GM23338 (cell line): ENCODE measurements around the gene TMEM255B. TPM values are rescaled to one million over a fixed set of nuclear protein-coding genes. Genes with fewer than 3 reads are reported as not detected.

Source experiments
- ATAC-seq: fragments of 200-7000 bp; cut with Tn5 transposase; 3 replicates; pipeline ENCODE4 v1.9.1; 2020
- DNase-seq: peaks from one replicate; pipeline ENCODE4 v3.0.0-alpha.2; 2015; ENCODE audit warnings: low spot score
- H2AFZ ChIP-seq: fragments of 200-600 bp; sonication (generic); 2 replicates; pipeline ENCODE4 v1.8.0; 2016; ENCODE audit warnings: antibody characterized with exemption, mild to moderate bottlenecking, moderate library complexity
- H3F3A ChIP-seq: fragments of 200-600 bp; sonication (generic); replicated peaks from 2 replicates; pipeline ENCODE4 v1.8.0; 2017; ENCODE audit warnings: antibody characterized with exemption, mixed run types, low read depth
- H3K27ac ChIP-seq: fragments of 200-600 bp; sonication (generic); 2 replicates; pipeline ENCODE4 v1.6.1; 2016; ENCODE audit warnings: low read depth
- H3K27me3 ChIP-seq: fragments of 200-600 bp; sonication (generic); 2 replicates; pipeline ENCODE4 v1.8.0; 2016; ENCODE audit warnings: mild to moderate bottlenecking, mixed run types, moderate library complexity; ENCODE audit not compliant: insufficient read depth
- H3K36me3 ChIP-seq: fragments of 200-600 bp; sonication (generic); 2 replicates; pipeline ENCODE4 v1.8.0; 2016; ENCODE audit warnings: mild to moderate bottlenecking; ENCODE audit not compliant: insufficient read depth
- H3K4me1 ChIP-seq: fragments of 200-600 bp; sonication (generic); 2 replicates; pipeline ENCODE4 v1.8.0; 2016; ENCODE audit warnings: mild to moderate bottlenecking, moderate library complexity; ENCODE audit not compliant: insufficient read depth
- H3K4me2 ChIP-seq: fragments of 200-600 bp; sonication (generic); 2 replicates; pipeline ENCODE4 v1.7.1; 2017; ENCODE audit warnings: mixed run types
- H3K4me3 ChIP-seq: fragments of 200-600 bp; sonication (generic); 2 replicates; pipeline ENCODE4 v1.6.1; 2016; ENCODE audit warnings: mixed run types
- H3K79me2 ChIP-seq: fragments of 200-600 bp; sonication (generic); replicated peaks from 2 replicates; pipeline ENCODE4 v1.8.0; 2017; ENCODE audit warnings: mild to moderate bottlenecking; ENCODE audit not compliant: insufficient read depth
- H3K9me2 ChIP-seq: fragments of 200-600 bp; sonication (generic); 2 replicates; pipeline ENCODE4 v1.8.0; 2017; ENCODE audit not compliant: insufficient read depth
- H4K20me1 ChIP-seq: fragments of 200-600 bp; sonication (generic); replicated peaks from 2 replicates; pipeline ENCODE4 v1.8.0; 2017; ENCODE audit warnings: mild to moderate bottlenecking; ENCODE audit not compliant: insufficient read depth
- H3K27ac Mint-ChIP-seq: 2 replicates; pipeline ENCODE4 v1.8.0; 2020; ENCODE audit warnings: inconsistent platforms, mild to moderate bottlenecking, moderate library complexity, mixed read lengths
- H3K27me3 Mint-ChIP-seq: 3 replicates; pipeline ENCODE4 v1.8.0; 2022; ENCODE audit warnings: low read depth, mild to moderate bottlenecking, moderate library complexity, mixed read lengths, inconsistent platforms; ENCODE audit not compliant: insufficient read depth, poor library complexity
- H3K36me3 Mint-ChIP-seq: 3 replicates; pipeline ENCODE4 v1.8.0; 2021; ENCODE audit warnings: low read depth, mild to moderate bottlenecking, inconsistent platforms, moderate library complexity, mixed read lengths
- H3K4me1 Mint-ChIP-seq: 3 replicates; pipeline ENCODE4 v1.8.0; 2020; ENCODE audit warnings: mild to moderate bottlenecking, inconsistent platforms, mixed read lengths
- H3K4me3 Mint-ChIP-seq: 3 replicates; pipeline ENCODE4 v1.8.0; 2021; ENCODE audit warnings: moderate library complexity, mild to moderate bottlenecking, inconsistent platforms, mixed read lengths
- H3K9me3 Mint-ChIP-seq: 3 replicates; pipeline ENCODE4 v1.8.0; 2020; ENCODE audit warnings: moderate library complexity, mild to moderate bottlenecking, inconsistent platforms, mixed read lengths
- CTCF ChIP-seq, 2 experiments: fragments of 200-600 bp in 1 of 2; sonication (generic) in 1 of 2; conservative IDR thresholded peaks; 2 replicates each; pipeline versions ENCODE4 v1.5.1 to v1.6.1; 2016 to 2017; ENCODE audit warnings: antibody characterized with exemption in 2 of 2, low read depth in 2 of 2, mild to moderate bottlenecking in 2 of 2, moderate library complexity in 1 of 2
- EZH2 ChIP-seq: fragments of 200-600 bp; sonication (generic); IDR thresholded peaks from one replicate; pipeline ENCODE4 v1.8.0; 2017; ENCODE audit warnings: antibody characterized with exemption, mild to moderate bottlenecking, low read depth; ENCODE audit not compliant: unreplicated experiment
- EZH2phosphoT487 ChIP-seq: fragments of 200-600 bp; sonication (generic); IDR thresholded peaks from one replicate; pipeline ENCODE4 v1.8.1; 2018; ENCODE audit warnings: antibody characterized with exemption; ENCODE audit not compliant: unreplicated experiment
- JUNB ChIP-seq: IDR thresholded peaks from one replicate; pipeline ENCODE4 v1.6.1; 2016; ENCODE audit warnings: antibody characterized with exemption; ENCODE audit not compliant: unreplicated experiment
- POLR2AphosphoS5 ChIP-seq: IDR thresholded peaks from 2 replicates; pipeline ENCODE4 v1.6.1; 2016; ENCODE audit warnings: antibody characterized with exemption, low read depth
- REST ChIP-seq: IDR thresholded peaks from one replicate; pipeline ENCODE4 v1.6.1; 2018; ENCODE audit warnings: antibody characterized with exemption; ENCODE audit not compliant: unreplicated experiment
- ZNF114 ChIP-seq: fragments of 250-450 bp; sonication (Bioruptor Pico); IDR thresholded peaks from 2 replicates; pipeline ENCODE4 v1.5.0; 2020; ENCODE audit warnings: mild to moderate bottlenecking, moderate library complexity
- ZNF462 ChIP-seq: fragments of 250-450 bp; sonication (Bioruptor Pico); IDR thresholded peaks from 2 replicates; pipeline ENCODE4 v1.5.0; 2020; ENCODE audit warnings: mild to moderate bottlenecking, moderate library complexity
- polyA plus RNA-seq: library from polyadenylated mRNA; unstranded; fragments of >200 nt; fragmentation: Nextera tagmentation; extraction: Ambion mirVana; gene quantifications from 2 replicates; pipeline ENCODE4 v1.2.1, GENCODE V29; 2016
- total RNA-seq: library from RNA; depleted of rRNA; stranded (reverse); fragments of >200 nt; shearing (Covaris generic); gene quantifications from 2 replicates; pipeline ENCODE4 v1.2.3, GENCODE V29; 2014

TMEM255B gene
- total and polyA plus RNA-seq, 2 experiments from 2014 or later: 0.69 to 4.4 TPM

- no peak for TF ChIP-seq CTCF (conservative IDR thresholded peaks at IDR 0.05; ENCODE audit: low read depth in 2 of 2)
Measured at GRCh38 chr13:113743366-113744195, 15.4 kb upstream of the TMEM255B start (continued).

GRCh38 chr13:113744197-113745000 is 14.6 kb upstream of the TMEM255B start:
- H3K27ac Mint-ChIP-seq: no peak overlapping the region
- no peak overlapping the region for H3K4me3 Mint-ChIP-seq
- no peak for DNase-seq
- H3F3A ChIP-seq: peaks cover 11% of the 10 kb centered on the region; the same call in 1 of the 2 replicates
- H3K27ac ChIP-seq: no peak overlapping the region
- H3K27me3 Mint-ChIP-seq: peaks cover 13% of the 10 kb centered on the region
- peaks cover 20% of the 10 kb centered on the region for H3K4me1 Mint-ChIP-seq
- no peaks in the 10 kb centered on the region for H3K79me2 ChIP-seq
- no peaks in the 10 kb centered on the region for H3K36me3 ChIP-seq
- H2AFZ ChIP-seq: no peak overlapping the region
- H3K4me2 ChIP-seq: no peak overlapping the region
- ATAC-seq: no peak
- no peak overlapping the region for H3K4me3 ChIP-seq
- H3K9me2 ChIP-seq: no peaks in the 10 kb centered on the region
- no peaks in the 10 kb centered on the region for H3K4me1 ChIP-seq
- no peaks in the 10 kb centered on the region; the same call in 2 of the 3 replicates for H3K36me3 Mint-ChIP-seq
- H3K27me3 ChIP-seq: no peaks in the 10 kb centered on the region
- no peaks in the 10 kb centered on the region for H4K20me1 ChIP-seq
- H3K9me3 Mint-ChIP-seq: no peaks in the 10 kb centered on the region
- TF ChIP-seq CTCF (conservative IDR thresholded peaks at IDR 0.05; ENCODE audit: low read depth in 2 of 2): no peak
- TF ChIP-seq JUNB: no peak
- TF ChIP-seq REST: no peak
- TF ChIP-seq EZH2: no peak
- no peak for TF ChIP-seq ZNF462 (CRISPR knock-in tag)
- no peak for TF ChIP-seq EZH2phosphoT487
- TF ChIP-seq ZNF114 (CRISPR knock-in tag): no peak
- TF ChIP-seq POLR2AphosphoS5: no peak
